Esophagus muscularis mucosa (tissue), 4 donors: Measurements from ENCODE around the gene FERMT2.

Experiments used
- CTCF ChIP-seq, 3 experiments: fragments of 200-600 bp in 2 of 3; fragments of 450-650 bp in 1 of 3; sonication (generic) in 2 of 3; IDR thresholded peaks; one replicate each; pipeline ENCODE4 v1.5.1; 2017 to 2019; ENCODE audit warnings: antibody characterized with exemption in 3 of 3, mild to moderate bottlenecking in 2 of 3, moderate library complexity in 1 of 3
- EP300 ChIP-seq: sonication (generic); formaldehyde crosslinking; IDR thresholded peaks from one replicate; pipeline ENCODE4 v1.6.1; 2017; ENCODE audit warnings: antibody characterized with exemption
- POLR2A ChIP-seq: fragments of 450-650 bp; IDR thresholded peaks from one replicate; pipeline ENCODE4 v1.6.1; 2017; ENCODE audit warnings: antibody characterized with exemption, moderate library complexity, mild to moderate bottlenecking, low read depth

- no peak for TF ChIP-seq CTCF (IDR thresholded peaks at IDR 0.05)
- no peak for TF ChIP-seq POLR2A
- TF ChIP-seq EP300, result no peak
Measured at GRCh38 chr14:52987514-52987913, 36.7 kb upstream of the FERMT2 start.
